HG03520 (cell line): ENCODE measurements around the gene SRPK3.

Experiments used
- ATAC-seq: cut with Tn5 transposase; IDR thresholded peaks from one replicate; pipeline ENCODE4 v1.9.1; 2021; ENCODE audit warnings: mild to moderate bottlenecking, moderate library complexity; ENCODE audit not compliant: unreplicated experiment

Gene SRPK3

DNA sequence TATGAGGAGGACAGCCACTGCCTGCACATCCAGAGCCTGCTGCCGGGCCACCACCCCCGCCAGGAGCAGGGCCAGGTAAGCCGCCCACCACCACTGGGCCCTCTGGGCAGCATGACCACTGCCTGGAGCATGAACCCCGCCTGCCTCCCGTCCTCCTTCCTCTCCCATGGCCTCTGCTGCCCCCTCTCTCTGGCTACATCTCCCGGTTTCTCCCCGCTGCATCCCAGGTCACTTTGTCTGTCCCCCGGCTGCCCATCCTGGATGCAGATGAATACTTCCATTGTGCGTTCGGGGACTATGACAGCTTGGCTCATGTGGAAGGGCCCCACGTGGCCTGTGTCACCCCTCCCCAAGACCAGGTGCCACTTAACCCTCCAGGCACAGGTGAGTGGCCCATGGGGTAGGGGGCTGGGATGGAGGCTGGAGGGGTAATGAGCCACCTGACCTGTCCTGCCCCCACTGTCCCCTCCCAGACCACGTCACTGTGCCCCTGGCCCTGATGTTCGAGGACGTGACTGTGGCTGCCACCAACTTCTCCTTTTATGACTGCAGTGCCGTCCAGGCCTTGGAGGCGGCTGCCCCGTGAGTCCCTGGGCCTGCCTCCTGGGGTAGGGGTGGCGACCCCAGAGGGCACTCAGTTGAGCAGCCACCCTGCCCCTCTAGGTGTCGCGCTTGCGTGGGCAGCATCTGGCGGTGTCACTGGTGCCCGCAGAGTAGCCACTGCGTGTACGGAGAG, 10.8 kb upstream of the SRPK3 start:
- no peak for ATAC-seq

DNA sequence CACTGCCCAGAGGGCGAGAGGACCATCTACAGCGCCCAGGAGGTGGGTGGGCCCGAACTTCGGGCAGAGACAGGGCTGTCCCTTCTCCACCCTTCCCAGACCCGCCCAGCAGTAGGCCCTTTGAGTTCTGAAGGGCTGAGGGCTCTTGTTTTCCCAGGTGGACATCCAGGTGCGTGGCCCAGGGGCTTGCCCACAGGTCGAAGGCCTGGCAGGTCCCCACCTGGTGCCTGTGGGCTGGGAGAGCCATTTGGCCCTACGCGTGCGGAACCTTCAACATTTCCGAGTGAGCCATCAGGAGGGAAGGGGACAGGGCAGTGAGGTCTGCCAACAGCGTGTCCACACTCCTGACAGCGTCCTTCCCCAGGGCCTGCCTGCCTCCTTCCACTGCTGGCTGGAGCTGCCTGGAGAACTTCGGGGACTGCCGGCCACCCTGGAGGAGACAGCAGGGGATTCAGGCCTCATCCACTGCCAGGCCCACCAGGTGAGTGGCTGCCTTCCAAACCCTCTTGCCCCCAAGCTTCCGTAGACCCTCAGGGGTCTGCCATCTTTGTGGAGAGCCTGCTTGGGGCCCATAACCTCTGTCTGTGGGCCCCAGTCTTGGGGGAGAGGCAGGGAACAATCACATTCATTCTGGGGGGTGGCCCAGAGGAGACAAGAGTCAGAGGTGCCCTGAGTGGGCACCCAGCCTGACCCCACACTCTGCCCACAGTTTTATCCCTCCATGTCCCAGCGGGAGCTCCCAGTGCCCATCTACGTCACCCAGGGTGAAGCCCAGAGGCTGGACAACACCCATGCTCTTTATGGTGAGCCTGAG, 10.0 kb upstream of the SRPK3 start:
- no peak for ATAC-seq

DNA sequence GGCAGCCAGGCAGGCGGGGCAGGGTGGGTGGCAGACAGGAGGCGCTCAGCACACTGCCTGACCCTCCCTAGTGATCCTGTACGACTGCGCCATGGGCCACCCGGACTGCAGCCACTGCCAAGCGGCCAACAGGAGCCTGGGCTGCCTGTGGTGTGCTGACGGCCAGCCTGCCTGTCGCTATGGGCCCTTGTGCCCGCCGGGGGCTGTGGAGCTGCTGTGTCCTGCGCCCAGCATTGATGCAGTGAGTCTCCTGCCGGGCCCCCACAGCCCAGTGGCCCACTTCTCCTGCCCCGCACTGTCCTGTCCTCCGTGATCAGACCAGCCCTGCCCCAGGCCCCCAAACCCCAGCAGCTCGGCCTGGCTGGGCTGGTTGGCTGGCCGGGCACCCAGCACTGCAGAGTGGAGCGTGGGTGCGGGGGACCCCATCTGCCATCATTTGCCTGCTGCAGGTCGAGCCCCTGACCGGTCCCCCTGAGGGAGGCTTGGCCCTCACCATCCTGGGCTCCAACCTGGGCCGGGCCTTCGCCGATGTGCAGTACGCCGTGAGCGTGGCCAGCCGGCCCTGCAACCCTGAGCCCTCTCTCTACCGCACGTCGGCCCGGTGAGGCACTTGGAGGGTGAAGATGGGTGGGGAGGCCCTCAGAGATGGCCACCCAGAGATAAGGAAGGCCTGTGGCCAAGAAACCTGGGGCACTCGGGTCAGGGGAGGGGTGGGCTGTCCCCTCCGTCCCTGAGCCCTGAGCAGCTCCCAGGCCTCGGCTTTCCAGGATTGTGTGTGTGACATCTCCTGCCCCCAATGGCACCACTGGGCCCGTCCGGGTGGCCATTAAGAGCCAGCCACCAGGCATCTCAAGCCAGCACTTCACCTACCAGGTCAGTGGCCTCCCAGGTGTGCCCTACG, 9.2 kb upstream of the SRPK3 start:
- ATAC-seq = no peak

DNA sequence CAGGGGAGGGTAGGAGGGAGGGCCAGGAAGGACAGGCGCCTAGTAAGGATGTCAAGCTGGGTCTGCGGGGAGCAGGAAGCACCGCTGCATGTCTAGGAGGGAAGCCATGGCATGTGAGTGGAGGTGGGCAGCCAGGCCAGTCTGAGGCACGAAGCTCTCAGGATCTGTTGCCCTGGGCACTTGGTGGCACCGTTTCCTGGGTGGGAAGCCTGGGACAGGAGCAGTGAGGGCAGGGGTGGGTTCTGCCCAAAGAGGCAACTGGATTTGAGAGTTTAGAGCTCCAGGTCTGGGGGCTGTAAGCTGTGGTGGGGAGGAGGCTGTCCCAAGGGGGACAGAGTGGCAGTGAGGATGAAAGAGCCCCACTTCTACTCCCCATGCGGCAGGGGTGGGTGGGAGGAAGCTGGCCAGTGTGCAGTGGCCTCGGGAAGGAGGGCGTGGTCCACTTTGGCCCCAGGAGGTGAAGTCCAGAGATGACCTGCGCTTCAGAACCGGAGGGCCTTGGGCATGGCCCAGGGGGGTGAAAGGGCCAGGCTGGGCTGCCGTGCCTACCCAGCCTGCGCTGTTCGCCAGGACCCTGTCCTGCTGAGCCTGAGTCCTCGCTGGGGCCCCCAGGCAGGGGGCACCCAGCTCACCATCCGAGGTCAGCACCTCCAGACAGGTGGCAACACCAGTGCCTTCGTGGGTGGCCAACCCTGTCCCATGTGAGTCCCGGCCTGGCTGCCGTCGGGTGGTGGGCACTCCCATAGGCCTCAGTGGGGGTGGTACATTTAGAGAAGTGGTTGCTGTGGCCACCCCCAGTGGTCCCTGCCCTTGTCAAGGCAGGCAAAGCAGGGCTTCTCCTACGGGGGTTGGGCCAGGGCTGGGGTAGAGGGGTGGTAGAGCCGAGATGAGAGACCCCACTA, 8.3 kb upstream of the SRPK3 start:
- ATAC-seq = no peak

DNA sequence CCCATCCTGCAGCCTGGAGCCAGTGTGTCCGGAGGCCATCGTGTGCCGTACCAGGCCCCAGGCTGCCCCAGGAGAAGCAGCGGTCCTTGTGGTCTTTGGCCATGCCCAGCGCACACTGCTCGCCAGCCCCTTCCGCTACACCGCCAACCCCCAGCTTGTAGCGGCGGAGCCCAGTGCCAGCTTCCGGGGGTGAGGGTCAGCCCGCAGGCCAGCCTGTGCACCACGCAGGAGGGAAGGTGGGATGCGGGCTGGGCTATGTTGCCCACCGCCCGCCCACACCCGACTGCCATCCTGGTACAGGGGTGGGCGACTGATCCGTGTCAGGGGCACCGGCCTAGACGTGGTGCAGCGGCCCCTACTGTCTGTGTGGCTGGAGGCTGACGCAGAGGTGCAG, 7.6 kb upstream of the SRPK3 start:
- no peak for ATAC-seq

DNA sequence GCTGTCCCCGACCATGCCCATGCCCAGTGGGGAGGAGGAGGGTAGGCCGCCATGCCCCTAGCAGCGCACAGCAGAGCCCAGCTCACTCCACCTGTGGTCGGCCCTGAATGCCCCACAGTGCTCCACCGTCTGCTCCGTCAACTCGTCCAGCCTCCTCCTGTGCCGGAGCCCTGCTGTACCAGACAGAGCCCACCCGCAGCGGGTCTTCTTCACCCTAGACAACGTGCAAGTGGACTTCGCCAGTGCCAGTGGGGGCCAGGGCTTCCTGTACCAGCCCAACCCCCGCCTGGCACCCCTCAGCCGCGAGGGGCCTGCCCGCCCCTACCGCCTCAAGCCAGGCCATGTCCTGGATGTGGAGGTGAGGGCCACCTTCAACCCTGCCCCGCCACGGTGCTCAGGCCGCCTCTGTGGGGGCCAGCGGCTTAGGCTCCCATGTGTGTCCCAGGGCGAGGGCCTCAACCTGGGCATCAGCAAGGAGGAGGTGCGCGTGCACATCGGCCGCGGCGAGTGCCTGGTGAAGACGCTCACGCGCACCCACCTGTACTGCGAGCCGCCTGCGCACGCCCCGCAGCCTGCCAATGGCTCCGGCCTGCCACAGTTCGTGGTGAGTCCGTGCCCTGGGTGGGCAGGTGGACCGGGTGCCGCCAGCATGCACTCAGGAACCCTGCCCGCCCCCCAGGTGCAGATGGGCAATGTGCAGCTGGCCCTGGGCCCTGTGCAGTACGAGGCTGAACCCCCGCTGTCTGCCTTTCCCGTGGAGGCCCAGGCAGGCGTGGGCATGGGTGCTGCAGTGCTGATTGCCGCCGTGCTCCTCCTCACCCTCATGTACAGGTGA, 6.9 kb upstream of the SRPK3 start:
- no peak for ATAC-seq

DNA sequence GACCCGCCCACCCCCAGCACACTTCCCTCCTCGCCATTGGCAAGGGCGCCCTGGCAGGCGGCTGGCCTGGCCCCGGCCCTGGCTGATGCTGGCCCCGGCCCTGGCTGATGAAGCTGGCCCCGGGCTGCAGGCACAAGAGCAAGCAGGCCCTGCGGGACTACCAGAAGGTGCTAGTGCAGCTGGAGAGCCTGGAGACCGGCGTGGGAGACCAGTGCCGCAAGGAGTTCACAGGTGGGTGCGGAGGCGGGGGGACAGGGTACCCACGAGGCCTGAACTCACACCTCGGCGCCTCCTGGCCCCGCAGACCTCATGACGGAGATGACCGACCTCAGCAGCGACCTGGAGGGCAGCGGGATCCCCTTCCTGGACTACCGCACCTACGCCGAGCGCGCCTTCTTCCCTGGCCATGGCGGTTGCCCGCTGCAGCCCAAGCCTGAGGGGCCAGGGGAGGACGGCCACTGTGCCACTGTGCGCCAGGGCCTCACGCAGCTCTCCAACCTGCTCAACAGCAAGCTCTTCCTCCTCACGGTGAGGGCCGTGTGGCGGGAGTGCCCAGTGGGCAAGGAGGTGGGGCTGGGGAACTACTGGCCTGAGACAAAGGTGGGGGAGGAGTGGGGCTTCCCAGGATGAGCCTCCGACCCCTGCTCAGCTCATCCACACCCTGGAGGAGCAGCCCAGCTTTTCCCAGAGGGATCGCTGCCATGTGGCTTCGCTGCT, 6.1 kb upstream of the SRPK3 start:
- no peak for ATAC-seq

DNA sequence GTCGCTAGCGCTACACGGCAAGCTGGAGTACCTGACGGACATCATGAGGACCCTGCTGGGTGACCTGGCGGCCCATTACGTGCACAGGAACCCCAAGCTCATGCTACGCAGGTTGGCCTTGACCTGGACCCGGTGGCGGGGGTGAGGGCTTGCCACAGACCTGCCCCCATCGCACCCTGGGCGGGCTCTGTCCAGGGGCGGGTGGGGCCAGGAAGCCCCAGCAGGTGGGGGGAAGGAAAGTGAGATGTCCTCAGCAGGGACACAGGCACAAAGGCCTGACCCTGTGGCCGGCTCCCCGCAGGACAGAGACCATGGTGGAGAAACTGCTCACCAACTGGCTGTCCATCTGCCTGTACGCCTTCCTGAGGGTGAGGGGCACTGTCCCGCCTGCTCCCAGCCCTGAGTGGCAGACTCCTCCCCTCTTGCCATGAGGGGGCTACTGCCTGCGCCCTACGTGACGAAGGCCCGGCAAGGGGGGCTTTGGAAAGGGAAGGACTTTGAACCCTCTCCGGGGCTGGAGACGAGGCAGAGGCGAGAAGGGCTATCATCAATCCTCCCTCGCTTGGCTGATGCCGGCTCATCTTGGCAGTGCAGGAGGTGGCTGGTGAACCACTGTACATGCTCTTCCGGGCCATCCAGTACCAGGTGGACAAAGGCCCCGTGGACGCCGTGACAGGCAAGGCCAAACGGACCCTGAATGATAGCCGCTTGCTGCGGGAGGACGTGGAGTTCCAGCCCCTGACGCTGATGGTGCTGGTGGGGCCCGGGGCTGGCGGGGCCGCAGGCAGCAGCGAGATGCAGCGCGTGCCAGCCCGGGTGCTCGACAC, 5.3 kb upstream of the SRPK3 start:
- no peak for ATAC-seq

DNA sequence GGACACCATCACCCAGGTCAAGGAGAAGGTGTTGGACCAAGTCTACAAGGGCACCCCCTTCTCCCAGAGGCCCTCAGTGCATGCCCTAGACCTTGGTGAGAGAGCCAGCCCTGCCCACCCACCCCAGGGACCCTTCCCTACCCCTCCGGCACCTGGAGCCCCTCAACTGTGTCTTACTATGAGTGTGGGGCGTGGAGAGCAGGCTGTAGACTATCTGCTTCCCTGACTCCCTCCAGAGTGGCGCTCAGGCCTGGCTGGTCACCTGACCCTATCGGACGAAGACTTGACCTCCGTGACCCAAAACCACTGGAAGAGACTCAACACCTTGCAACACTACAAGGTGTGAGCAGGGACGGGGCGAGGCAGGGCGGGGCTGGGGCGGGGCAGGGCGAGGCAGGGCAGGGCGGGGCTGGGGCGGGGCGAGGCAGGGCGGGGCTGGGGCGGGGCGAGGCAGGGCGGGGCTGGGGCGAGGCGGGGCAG, 4.7 kb upstream of the SRPK3 start:
- no peak for ATAC-seq

DNA sequence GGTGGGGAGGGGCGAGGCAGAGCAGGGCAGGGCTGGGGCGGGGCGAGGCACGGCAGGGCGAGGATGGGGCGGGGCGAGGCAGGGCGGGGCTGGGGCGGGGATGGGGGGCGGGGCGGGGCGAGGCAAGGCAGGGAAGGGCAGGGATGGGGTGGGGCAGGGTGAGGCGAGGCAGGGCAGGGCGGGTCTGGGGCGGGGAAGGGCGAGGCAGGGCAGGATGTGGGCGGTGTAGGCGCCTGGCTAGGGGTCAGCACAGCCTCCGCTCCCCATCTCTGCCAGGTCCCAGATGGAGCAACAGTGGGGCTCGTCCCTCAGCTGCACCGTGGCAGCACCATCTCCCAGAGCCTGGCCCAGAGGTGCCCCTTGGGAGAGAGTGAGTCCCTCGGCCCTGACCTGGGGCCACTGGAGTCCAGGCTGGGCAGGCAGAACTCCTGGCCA, 4.2 kb upstream of the SRPK3 start:
- ATAC-seq = no peak

DNA sequence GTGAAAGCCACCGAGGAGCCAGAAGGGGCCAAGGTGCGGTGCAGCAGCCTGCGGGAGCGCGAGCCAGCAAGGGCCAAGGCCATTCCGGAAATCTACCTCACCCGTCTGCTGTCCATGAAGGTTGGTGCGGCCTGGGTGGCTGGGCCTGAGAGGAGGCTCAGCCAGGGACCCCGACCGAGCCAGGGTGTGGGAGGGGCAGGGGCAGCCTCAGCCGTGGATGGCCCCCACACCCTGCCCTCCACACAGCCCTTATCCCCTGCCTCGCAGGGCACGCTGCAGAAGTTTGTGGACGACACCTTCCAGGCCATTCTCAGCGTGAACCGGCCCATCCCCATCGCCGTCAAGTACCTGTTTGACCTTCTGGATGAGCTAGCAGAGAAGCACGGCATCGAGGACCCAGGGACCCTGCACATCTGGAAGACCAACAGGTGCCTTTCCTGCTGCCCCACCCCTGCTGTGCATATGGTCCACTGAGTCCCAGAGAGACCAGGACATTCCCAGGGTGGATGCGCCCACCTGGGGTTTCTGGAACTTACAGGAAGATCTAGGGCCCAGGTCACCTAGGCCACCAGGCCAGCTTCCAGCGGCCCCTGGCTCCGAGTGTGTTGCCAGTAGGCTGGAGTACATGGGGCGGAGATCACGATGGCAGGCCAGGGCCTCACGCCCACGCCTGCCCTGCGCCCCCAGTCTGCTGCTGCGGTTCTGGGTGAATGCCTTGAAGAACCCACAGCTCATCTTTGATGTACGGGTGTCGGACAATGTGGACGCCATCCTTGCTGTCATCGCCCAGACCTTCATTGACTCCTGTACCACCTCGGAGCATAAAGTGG, 3.4 kb upstream of the SRPK3 start:
- no peak for ATAC-seq

DNA sequence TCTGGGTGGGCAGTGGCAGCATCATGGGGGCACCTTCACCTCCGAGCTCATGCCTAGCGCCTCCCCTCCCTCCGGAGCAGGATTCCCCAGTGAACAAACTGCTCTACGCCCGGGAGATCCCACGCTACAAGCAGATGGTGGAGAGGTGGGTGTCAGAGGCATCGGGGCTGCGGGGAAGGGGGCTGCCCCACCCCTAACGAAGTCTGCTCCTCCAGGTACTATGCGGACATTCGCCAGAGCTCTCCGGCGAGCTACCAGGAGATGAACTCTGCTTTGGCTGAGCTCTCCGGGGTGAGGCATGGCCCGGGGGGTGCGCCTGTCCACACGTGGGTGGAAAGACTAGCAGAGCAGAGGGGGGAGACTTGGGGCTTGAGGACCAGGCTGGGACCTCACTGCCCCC, 2.7 kb upstream of the SRPK3 start:
- no peak for ATAC-seq

DNA sequence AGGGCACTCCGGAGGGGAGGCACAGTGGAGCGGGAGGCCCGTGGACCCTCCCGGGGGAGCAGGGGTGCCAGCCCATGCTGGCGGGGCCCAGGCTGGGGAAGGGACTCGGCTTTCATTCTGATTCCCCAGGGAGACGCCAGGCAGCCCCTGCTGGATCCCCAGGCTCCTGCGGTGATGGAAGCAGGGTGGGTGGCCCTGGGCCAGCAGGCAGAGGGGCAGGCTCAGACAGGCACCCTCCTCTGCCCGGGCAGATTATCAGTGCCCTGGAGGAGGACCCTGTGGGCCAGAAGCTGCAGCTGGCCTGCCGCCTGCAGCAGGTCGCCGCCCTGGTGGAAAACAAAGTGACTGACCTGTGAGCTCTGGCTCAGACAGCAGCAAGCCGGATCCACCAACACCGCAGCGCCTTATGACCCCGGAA, 2.1 kb upstream of the SRPK3 start:
- no peak for ATAC-seq

DNA sequence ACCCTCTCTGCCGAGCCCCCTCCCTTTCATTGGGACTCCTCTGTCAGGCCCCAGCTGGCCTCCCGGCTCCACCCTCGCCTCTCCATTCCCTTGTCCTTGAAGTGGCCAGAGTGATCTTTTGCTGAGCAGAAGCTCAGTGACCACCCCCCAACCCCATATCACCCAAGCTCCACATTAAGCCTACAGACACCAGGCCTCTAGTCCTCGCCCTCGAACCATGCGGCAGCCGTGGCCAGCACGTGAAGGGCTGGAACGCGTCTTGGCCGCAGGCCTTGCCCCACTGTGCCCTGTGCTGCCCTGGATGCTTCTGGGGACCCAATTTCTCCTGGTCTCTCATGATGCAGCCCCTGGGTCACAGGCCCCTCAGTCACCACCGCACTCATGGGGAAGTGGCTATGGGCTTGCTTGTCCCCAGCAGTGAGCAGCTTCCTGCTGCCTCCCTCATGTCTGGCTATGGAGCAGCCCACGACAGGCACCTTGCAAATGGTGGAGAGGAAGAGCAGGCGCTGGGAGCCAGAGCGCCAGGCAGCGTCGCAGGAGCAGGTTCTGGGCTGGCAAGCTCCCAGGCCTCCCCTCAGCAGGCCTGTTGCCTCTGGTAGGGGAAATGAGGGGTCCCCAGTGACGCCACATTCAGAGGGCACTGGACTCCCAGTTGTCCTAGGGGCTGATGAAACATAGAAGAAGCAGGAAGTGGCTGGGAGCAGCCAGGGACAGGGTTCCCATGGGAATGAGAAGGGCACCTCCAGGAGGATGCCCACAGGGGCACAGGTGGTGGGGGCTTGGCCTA, 757 bp upstream of the SRPK3 start:
- no peak for ATAC-seq

DNA sequence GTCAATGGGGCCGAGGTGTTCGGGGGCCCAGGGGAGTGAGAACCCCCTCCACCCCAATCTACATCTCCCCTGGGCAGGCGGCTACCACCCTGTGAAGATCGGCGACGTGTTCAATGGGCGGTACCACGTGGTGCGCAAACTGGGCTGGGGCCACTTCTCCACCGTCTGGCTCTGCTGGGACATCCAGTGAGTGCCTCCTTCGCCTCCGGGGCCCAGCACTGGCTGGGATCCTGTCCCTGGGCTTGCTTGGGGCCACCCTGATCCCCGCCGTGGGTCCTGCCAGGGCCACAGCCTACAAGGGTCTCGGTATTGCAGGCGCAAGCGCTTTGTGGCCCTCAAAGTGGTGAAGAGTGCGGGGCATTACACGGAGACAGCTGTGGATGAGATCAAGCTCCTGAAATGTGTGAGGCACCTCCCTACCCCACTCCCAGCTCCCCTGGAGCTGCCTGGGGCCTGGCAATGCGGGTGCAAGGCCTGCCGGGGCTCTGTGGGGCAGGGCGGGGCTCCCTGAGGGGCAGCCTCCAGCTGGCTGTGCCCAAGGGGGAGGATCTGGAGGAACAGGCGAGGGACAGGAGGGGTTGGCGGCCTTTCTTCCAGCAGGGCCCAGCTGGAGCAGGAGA, 697 bp downstream of the SRPK3 start:
- no peak for ATAC-seq

DNA sequence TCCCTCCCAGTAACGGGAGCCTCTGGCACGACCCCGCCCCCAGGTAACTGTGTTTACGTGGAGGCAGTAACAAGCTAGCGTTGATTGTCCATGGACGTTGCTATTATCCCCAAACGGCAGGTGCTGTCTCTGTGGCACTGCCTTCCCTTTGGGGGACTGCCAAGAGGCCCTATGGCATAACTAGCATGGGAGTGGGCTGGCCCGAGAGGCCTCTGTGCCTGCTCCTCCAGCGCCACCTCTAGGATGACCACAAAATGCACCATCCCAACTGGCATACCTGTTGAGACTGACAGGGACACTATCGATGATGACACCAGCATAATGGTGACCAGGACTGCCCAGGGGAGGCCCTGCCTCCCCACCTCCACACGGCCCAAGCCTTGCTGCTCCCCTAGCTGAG, 1.5 kb downstream of the SRPK3 start:
- ATAC-seq = no peak
